Measurements from ENCODE around the gene JAKMIP2.

DNA sequence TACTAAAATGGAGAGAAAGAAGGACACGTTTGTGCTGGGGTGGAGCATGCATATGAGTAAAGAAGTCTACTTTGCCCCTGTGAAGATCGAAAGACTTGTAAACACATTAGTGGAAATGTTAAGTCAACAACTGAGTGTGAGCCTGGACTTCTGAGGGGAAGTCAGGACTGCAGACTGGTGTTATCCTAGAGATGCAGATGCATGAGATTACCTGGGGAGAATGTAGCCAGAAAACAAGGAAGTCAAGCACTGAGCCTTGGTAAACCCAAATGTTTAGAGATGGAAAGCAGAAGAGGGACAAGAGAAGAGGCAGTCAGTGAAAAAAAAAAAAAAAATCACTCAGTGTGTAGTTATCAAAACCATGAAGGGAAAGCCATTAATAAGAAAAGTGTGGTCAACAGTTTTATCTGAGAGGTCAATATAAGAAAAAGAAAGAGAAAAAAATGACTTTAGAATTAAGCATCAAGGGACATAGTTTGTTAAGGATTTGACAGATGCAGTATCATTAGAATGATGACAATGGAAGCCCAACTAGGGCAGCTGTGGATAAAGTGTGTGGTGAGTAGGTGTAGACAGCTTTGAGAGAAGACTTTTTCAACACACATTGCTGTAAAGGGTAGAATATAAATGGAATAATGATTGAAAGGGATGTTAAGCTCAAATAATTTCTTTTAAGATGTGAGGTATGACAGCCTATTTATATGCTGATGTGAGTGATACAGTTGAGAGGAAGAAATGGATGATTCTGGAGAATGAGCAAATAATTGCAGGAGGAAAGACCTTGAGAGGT is 22.2 kb downstream of the JAKMIP2 start:
- TF ChIP-seq POLR2AphosphoS5 (IDR thresholded peaks at IDR 0.05; ENCODE audit: low read depth, low read length), result no peak
- TF ChIP-seq POLR2A (IDR thresholded peaks at IDR 0.05; ENCODE audit: low read depth, low read length), result no peak
- no peak for TF ChIP-seq TAF1 (IDR thresholded peaks at IDR 0.05; ENCODE audit: low read depth, low read length)
- TF ChIP-seq SPI1 (IDR thresholded peaks at IDR 0.05; ENCODE audit: low read depth, low read length), result no peak
- no peak for TF ChIP-seq PAX5 (IDR thresholded peaks at IDR 0.05; ENCODE audit: insufficient read depth, low read length, severe bottlenecking)
- TF ChIP-seq POU2F2 (IDR thresholded peaks at IDR 0.05; ENCODE audit: low read depth, low read length), result no peak

Measured in GM12891 (cell line).